GM20000 (cell line): ENCODE results near the gene SMIM23.

Source experiments
- DNase-seq: peaks from one replicate; pipeline ENCODE4 v3.0.0; 2012; ENCODE audit warnings: low spot score
- TF ChIP-seq, protein P1 (sequence below): IDR thresholded peaks from 2 replicates; pipeline ENCODE4 v1.5.1; 2012; ENCODE audit warnings: mild to moderate bottlenecking, control low read depth; ENCODE audit errors: extremely low read depth, missing control alignments

Gene SMIM23

DNA sequence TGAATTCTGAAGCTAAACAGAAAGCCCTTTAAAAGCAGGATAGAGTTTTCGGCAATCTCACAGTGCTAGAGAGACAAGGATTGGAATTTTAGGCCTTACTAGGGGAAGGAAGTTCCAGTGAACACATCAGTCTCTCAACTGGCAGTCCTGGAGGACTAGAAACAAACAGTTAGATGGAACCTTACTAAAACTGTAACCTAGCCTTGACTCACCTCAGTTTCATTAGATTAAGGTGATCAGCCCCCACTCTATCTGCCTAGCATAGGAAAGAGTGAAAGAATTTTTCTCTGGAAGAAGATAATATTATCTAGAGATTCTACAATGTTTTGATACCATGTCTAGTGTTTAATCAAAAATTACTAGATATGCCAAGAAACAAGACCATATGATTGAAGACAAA lies 25.8 kb upstream of the SMIM23 start:
- TF ChIP-seq, protein P1, sequence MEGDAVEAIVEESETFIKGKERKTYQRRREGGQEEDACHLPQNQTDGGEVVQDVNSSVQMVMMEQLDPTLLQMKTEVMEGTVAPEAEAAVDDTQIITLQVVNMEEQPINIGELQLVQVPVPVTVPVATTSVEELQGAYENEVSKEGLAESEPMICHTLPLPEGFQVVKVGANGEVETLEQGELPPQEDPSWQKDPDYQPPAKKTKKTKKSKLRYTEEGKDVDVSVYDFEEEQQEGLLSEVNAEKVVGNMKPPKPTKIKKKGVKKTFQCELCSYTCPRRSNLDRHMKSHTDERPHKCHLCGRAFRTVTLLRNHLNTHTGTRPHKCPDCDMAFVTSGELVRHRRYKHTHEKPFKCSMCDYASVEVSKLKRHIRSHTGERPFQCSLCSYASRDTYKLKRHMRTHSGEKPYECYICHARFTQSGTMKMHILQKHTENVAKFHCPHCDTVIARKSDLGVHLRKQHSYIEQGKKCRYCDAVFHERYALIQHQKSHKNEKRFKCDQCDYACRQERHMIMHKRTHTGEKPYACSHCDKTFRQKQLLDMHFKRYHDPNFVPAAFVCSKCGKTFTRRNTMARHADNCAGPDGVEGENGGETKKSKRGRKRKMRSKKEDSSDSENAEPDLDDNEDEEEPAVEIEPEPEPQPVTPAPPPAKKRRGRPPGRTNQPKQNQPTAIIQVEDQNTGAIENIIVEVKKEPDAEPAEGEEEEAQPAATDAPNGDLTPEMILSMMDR: no peak
- no peak for DNase-seq

DNA sequence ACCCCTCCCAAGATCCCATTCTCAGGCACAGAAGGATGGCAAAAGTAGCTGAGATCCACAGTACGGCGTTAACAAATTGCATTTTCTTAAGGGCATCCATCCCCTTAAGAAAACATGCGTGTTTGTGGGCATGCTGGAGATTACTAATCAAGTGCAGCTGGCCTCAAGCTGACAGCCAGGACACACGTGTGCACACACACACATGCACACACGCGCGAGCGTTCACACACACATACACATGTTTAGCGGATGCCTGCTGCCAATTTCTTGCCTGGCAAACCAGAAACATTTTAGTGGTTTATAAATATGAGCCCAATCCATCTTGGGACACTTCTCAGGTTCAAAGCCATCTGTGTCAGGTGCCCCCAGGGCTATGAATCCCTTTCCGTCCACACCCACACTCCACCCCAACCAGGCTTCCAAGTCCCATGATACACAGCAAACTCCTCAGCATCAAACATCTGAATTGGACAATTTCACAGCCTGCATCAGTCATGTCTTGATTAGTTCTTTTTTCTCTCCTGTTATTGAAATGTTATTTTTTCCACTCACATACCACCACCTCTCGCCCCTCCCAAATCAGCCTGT lies 23.5 kb upstream of the SMIM23 start:
- TF ChIP-seq, protein P1: no peak
- no peak for DNase-seq

DNA sequence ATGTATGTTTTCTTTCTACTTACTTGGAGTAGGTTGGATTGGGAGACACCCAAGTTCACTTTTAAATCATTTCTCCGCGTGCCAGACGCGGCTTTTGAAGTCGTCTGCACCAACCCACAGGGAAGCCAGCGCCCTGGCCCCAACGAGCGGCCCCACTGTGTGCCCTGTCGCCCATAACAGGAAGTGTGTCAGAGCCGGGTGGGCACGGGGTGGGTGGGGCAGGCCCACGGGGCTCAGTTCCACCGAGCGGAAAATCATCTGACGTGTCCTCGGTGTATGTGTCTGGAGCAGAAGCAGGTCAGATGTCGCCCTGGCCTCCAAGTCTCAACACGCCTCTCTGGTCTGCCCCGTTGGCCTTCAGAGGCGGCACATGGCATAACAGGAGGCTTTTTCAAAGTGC lies 22.7 kb upstream of the SMIM23 start:
- no peak for DNase-seq

DNA sequence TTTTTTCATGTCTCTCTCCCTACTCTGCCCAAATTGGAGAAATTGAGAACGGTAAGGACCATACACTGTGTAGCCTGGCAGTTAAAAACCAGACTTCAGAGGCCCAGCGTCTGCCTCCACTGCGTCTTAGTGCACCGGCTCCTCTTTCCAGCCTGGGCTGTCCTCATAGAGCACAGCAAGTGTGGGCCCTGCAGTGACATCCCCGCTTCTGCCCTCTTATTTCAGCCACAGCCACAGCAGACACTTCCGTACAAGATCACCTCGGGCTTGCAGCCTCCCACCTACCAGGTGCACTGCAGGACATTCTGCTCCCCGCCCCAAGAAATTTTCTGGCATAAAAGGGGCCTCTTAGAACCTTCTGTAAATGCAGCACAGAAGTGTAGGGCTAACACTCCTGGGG lies 21.4 kb upstream of the SMIM23 start:
- no peak for DNase-seq
- TF ChIP-seq, protein P1: no peak

More for the DNA sequence above, 22.7 kb upstream of the SMIM23 start:
- TF ChIP-seq, protein P1: no peak

DNA sequence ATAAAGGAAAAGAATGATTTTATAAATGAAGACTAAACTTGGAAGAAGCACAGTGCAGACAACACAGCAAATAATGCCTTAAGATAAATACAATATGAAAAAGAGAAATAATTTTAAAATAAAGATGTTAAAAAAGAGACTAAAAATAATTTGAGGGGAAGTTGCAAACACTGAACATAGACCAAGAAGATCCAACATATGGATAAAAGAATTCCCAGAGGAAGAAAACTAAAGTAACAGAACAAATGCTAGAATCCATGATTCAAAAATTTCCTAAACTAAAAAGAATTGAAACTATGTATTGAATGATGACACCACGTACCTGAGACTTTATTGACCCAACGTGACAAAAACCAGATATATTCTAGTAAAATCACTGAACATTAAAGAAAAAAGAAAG lies 18.7 kb upstream of the SMIM23 start:
- TF ChIP-seq, protein P1: no peak
- no peak for DNase-seq

DNA sequence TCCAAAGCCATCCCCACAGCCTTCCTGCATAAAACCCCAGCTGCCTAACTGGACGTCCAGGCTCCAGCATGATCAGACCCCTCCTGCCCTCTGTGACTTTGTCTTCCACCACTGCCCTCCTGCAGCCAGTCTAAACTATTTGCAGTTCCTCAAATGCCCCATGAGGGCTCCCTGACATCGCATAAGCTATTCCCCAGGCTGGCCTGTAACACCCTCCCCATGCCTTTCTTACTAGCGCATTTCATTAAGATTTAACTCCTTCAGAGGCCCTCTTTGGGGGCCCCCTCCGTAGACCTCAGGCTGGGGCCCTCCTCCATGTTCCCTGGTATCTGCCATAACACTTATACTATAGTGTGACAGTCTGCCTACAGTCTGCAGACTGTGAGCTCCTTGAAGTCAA lies 15.5 kb upstream of the SMIM23 start:
- TF ChIP-seq, protein P1: no peak
- no peak for DNase-seq

- TF ChIP-seq, protein P1: no peak
Observed at GRCh38 chr5:171771856-171772255, 13.8 kb upstream of the SMIM23 start.

More at GRCh38 chr5:171771856-171772255, 13.8 kb upstream of the SMIM23 start:
- DNase-seq: no peak
